T-helper 2 cell (primary cell): ENCODE measurements around the gene CDHR4.
"Not testable (repeated sequence)": the region's sequence is repeated elsewhere in the genome, so short reads cannot be mapped to it uniquely, and the experiment has no call there.

Source experiments
- DNase-seq, 5 experiments: peaks; one replicate each; pipeline versions ENCODE4 v3.0.0 to v3.0.0-alpha.2; 2012 to 2022

Gene CDHR4

GRCh38 chr3:49780080-49780974, 19.3 kb downstream of the CDHR4 start:
- DNase-seq = peak in 1 of 5 experiments; percentile 36

- no peak for DNase-seq
These were observed 20.2 kb downstream of the CDHR4 start for GRCh38 chr3:49779358-49780079.

- not testable (repeated sequence) for DNase-seq
These were observed 23.6 kb downstream of the CDHR4 start for GRCh38 chr3:49776101-49776500.

- no peak for DNase-seq
These were observed 24.1 kb downstream of the CDHR4 start for GRCh38 chr3:49775538-49775937.

GRCh38 chr3:49772703-49773102, 27.0 kb downstream of the CDHR4 start:
- no peak for DNase-seq

GRCh38 chr3:49771340-49771938, 28.2 kb downstream of the CDHR4 start:
- no peak for DNase-seq

GRCh38 chr3:49769926-49770325, 29.7 kb downstream of the CDHR4 start:
- DNase-seq = no peak

- DNase-seq = no peak
These were observed 30.3 kb downstream of the CDHR4 start for GRCh38 chr3:49769286-49769915.

- DNase-seq = no peak
These were observed 35.7 kb downstream of the CDHR4 start for GRCh38 chr3:49763981-49764380.

GRCh38 chr3:49761661-49762060, 38.0 kb downstream of the CDHR4 start:
- DNase-seq = no peak

- DNase-seq = no peak
These were observed 40.4 kb downstream of the CDHR4 start for GRCh38 chr3:49759226-49759625.

- no peak for DNase-seq
These were observed 42.5 kb downstream of the CDHR4 start for GRCh38 chr3:49757197-49757596.

GRCh38 chr3:49756036-49756435, 43.6 kb downstream of the CDHR4 start:
- DNase-seq = no peak

- no peak for DNase-seq
These were observed 45.1 kb downstream of the CDHR4 start for GRCh38 chr3:49754536-49754935.

GRCh38 chr3:49751501-49751900, 48.2 kb downstream of the CDHR4 start:
- DNase-seq = no peak

GRCh38 chr3:49750056-49750455, 49.6 kb downstream of the CDHR4 start:
- DNase-seq = no peak

- DNase-seq = not testable (repeated sequence)
These were observed 50.8 kb downstream of the CDHR4 start for GRCh38 chr3:49748874-49749273.

GRCh38 chr3:49747792-49748480, 51.7 kb downstream of the CDHR4 start:
- DNase-seq = no peak

GRCh38 chr3:49745986-49746385, 53.7 kb downstream of the CDHR4 start:
- no peak for DNase-seq
